GM23338 (cell line): ENCODE results near the gene OR7G1. TPM values are rescaled to one million over a fixed set of nuclear protein-coding genes. Genes with fewer than 3 reads are reported as not detected.

Experiments used
- ATAC-seq: fragments of 200-7000 bp; cut with Tn5 transposase; 3 replicates; pipeline ENCODE4 v1.9.1; 2020
- DNase-seq: peaks from one replicate; pipeline ENCODE4 v3.0.0-alpha.2; 2015; ENCODE audit warnings: low spot score
- H2AFZ ChIP-seq: fragments of 200-600 bp; sonication (generic); 2 replicates; pipeline ENCODE4 v1.8.0; 2016; ENCODE audit warnings: antibody characterized with exemption, mild to moderate bottlenecking, moderate library complexity
- H3F3A ChIP-seq: fragments of 200-600 bp; sonication (generic); replicated peaks from 2 replicates; pipeline ENCODE4 v1.8.0; 2017; ENCODE audit warnings: antibody characterized with exemption, mixed run types, low read depth
- H3K27ac ChIP-seq: fragments of 200-600 bp; sonication (generic); 2 replicates; pipeline ENCODE4 v1.6.1; 2016; ENCODE audit warnings: low read depth
- H3K27me3 ChIP-seq: fragments of 200-600 bp; sonication (generic); 2 replicates; pipeline ENCODE4 v1.8.0; 2016; ENCODE audit warnings: mild to moderate bottlenecking, mixed run types, moderate library complexity; ENCODE audit not compliant: insufficient read depth
- H3K36me3 ChIP-seq: fragments of 200-600 bp; sonication (generic); 2 replicates; pipeline ENCODE4 v1.8.0; 2016; ENCODE audit warnings: mild to moderate bottlenecking; ENCODE audit not compliant: insufficient read depth
- H3K4me1 ChIP-seq: fragments of 200-600 bp; sonication (generic); 2 replicates; pipeline ENCODE4 v1.8.0; 2016; ENCODE audit warnings: mild to moderate bottlenecking, moderate library complexity; ENCODE audit not compliant: insufficient read depth
- H3K4me2 ChIP-seq: fragments of 200-600 bp; sonication (generic); 2 replicates; pipeline ENCODE4 v1.7.1; 2017; ENCODE audit warnings: mixed run types
- H3K4me3 ChIP-seq: fragments of 200-600 bp; sonication (generic); 2 replicates; pipeline ENCODE4 v1.6.1; 2016; ENCODE audit warnings: mixed run types
- H3K79me2 ChIP-seq: fragments of 200-600 bp; sonication (generic); replicated peaks from 2 replicates; pipeline ENCODE4 v1.8.0; 2017; ENCODE audit warnings: mild to moderate bottlenecking; ENCODE audit not compliant: insufficient read depth
- H3K9me2 ChIP-seq: fragments of 200-600 bp; sonication (generic); 2 replicates; pipeline ENCODE4 v1.8.0; 2017; ENCODE audit not compliant: insufficient read depth
- H4K20me1 ChIP-seq: fragments of 200-600 bp; sonication (generic); replicated peaks from 2 replicates; pipeline ENCODE4 v1.8.0; 2017; ENCODE audit warnings: mild to moderate bottlenecking; ENCODE audit not compliant: insufficient read depth
- H3K27ac Mint-ChIP-seq: 2 replicates; pipeline ENCODE4 v1.8.0; 2020; ENCODE audit warnings: inconsistent platforms, mild to moderate bottlenecking, moderate library complexity, mixed read lengths
- H3K27me3 Mint-ChIP-seq: 3 replicates; pipeline ENCODE4 v1.8.0; 2022; ENCODE audit warnings: low read depth, mild to moderate bottlenecking, moderate library complexity, mixed read lengths, inconsistent platforms; ENCODE audit not compliant: insufficient read depth, poor library complexity
- H3K36me3 Mint-ChIP-seq: 3 replicates; pipeline ENCODE4 v1.8.0; 2021; ENCODE audit warnings: low read depth, mild to moderate bottlenecking, inconsistent platforms, moderate library complexity, mixed read lengths
- H3K4me1 Mint-ChIP-seq: 3 replicates; pipeline ENCODE4 v1.8.0; 2020; ENCODE audit warnings: mild to moderate bottlenecking, inconsistent platforms, mixed read lengths
- H3K4me3 Mint-ChIP-seq: 3 replicates; pipeline ENCODE4 v1.8.0; 2021; ENCODE audit warnings: moderate library complexity, mild to moderate bottlenecking, inconsistent platforms, mixed read lengths
- H3K9me3 Mint-ChIP-seq: 3 replicates; pipeline ENCODE4 v1.8.0; 2020; ENCODE audit warnings: moderate library complexity, mild to moderate bottlenecking, inconsistent platforms, mixed read lengths
- CREB1 ChIP-seq: fragments of 250-450 bp; sonication (Bioruptor Pico); IDR thresholded peaks from 2 replicates; pipeline ENCODE4 v1.5.0; 2020; ENCODE audit warnings: low read depth, mild to moderate bottlenecking, moderate library complexity
- EZH2 ChIP-seq: fragments of 200-600 bp; sonication (generic); IDR thresholded peaks from one replicate; pipeline ENCODE4 v1.8.0; 2017; ENCODE audit warnings: antibody characterized with exemption, mild to moderate bottlenecking, low read depth; ENCODE audit not compliant: unreplicated experiment
- EZH2phosphoT487 ChIP-seq: fragments of 200-600 bp; sonication (generic); IDR thresholded peaks from one replicate; pipeline ENCODE4 v1.8.1; 2018; ENCODE audit warnings: antibody characterized with exemption; ENCODE audit not compliant: unreplicated experiment
- JUNB ChIP-seq: IDR thresholded peaks from one replicate; pipeline ENCODE4 v1.6.1; 2016; ENCODE audit warnings: antibody characterized with exemption; ENCODE audit not compliant: unreplicated experiment
- NANOG ChIP-seq: IDR thresholded peaks from 2 replicates; pipeline ENCODE4 v1.6.1; 2016; ENCODE audit warnings: antibody characterized with exemption, borderline replicate concordance
- POLR2AphosphoS5 ChIP-seq: IDR thresholded peaks from 2 replicates; pipeline ENCODE4 v1.6.1; 2016; ENCODE audit warnings: antibody characterized with exemption, low read depth
- STAT1 ChIP-seq: IDR thresholded peaks from one replicate; pipeline ENCODE4 v1.6.1; 2016; ENCODE audit warnings: antibody characterized with exemption; ENCODE audit not compliant: unreplicated experiment
- ZNF114 ChIP-seq: fragments of 250-450 bp; sonication (Bioruptor Pico); IDR thresholded peaks from 2 replicates; pipeline ENCODE4 v1.5.0; 2020; ENCODE audit warnings: mild to moderate bottlenecking, moderate library complexity
- ZNF331 ChIP-seq: fragments of 250-450 bp; sonication (Bioruptor Pico); IDR thresholded peaks from 2 replicates; pipeline ENCODE4 v1.5.0; 2020; ENCODE audit warnings: low read depth, mild to moderate bottlenecking, moderate library complexity
- polyA plus RNA-seq: library from polyadenylated mRNA; unstranded; fragments of >200 nt; fragmentation: Nextera tagmentation; extraction: Ambion mirVana; gene quantifications from 2 replicates; pipeline ENCODE4 v1.2.1, GENCODE V29; 2016
- total RNA-seq: library from RNA; depleted of rRNA; stranded (reverse); fragments of >200 nt; shearing (Covaris generic); gene quantifications from 2 replicates; pipeline ENCODE4 v1.2.3, GENCODE V29; 2014
- TF ChIP-seq, protein P1 (sequence below): IDR thresholded peaks from one replicate; pipeline ENCODE4 v1.6.1; 2018; ENCODE audit warnings: antibody characterized with exemption; ENCODE audit not compliant: unreplicated experiment
- TF ChIP-seq, protein P2 (sequence below): fragments of 250-450 bp; sonication (Bioruptor Pico); IDR thresholded peaks from 2 replicates; pipeline ENCODE4 v1.5.0; 2020; ENCODE audit warnings: mild to moderate bottlenecking, moderate library complexity
- TF ChIP-seq, protein P3 (sequence below), 2 experiments: fragments of 200-600 bp in 1 of 2; sonication (generic) in 1 of 2; conservative IDR thresholded peaks; 2 replicates each; pipeline versions ENCODE4 v1.5.1 to v1.6.1; 2016 to 2017; ENCODE audit warnings: antibody characterized with exemption in 2 of 2, low read depth in 2 of 2, mild to moderate bottlenecking in 2 of 2, moderate library complexity in 1 of 2
- TF ChIP-seq, protein P4 (sequence below): IDR thresholded peaks from 2 replicates; pipeline ENCODE4 v1.6.1; 2016; ENCODE audit warnings: antibody characterized with exemption

Gene OR7G1
- total and polyA plus RNA-seq, 2 experiments from 2014 or later = not detected

DNA sequence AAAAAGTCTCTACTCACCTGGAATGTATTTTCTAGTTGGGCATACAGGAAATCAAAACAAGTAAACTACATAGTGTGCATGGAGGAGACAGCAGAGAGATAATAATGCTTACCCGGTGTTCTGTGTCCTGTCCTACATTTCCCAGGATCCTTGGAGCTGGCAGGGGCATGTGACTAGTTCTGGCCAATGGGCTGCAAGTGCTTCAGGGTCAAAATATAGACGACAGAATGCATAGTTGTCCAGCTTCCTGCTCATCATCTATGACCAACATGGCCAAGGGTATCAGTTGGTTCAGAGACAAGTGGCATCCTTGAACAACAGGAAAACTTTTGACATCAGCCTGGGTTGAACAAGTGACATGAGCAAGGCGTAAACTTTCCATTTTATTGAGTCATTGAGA lies 33.1 kb upstream of the OR7G1 start:
- no peak for ATAC-seq
- no peak for TF ChIP-seq CREB1 (CRISPR knock-in tag)
- TF ChIP-seq, protein P1, sequence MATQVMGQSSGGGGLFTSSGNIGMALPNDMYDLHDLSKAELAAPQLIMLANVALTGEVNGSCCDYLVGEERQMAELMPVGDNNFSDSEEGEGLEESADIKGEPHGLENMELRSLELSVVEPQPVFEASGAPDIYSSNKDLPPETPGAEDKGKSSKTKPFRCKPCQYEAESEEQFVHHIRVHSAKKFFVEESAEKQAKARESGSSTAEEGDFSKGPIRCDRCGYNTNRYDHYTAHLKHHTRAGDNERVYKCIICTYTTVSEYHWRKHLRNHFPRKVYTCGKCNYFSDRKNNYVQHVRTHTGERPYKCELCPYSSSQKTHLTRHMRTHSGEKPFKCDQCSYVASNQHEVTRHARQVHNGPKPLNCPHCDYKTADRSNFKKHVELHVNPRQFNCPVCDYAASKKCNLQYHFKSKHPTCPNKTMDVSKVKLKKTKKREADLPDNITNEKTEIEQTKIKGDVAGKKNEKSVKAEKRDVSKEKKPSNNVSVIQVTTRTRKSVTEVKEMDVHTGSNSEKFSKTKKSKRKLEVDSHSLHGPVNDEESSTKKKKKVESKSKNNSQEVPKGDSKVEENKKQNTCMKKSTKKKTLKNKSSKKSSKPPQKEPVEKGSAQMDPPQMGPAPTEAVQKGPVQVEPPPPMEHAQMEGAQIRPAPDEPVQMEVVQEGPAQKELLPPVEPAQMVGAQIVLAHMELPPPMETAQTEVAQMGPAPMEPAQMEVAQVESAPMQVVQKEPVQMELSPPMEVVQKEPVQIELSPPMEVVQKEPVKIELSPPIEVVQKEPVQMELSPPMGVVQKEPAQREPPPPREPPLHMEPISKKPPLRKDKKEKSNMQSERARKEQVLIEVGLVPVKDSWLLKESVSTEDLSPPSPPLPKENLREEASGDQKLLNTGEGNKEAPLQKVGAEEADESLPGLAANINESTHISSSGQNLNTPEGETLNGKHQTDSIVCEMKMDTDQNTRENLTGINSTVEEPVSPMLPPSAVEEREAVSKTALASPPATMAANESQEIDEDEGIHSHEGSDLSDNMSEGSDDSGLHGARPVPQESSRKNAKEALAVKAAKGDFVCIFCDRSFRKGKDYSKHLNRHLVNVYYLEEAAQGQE = no peak
- TF ChIP-seq STAT1 = no peak
- no peak for TF ChIP-seq ZNF114 (CRISPR knock-in tag)
- TF ChIP-seq POLR2AphosphoS5 = no peak
- TF ChIP-seq, protein P2, sequence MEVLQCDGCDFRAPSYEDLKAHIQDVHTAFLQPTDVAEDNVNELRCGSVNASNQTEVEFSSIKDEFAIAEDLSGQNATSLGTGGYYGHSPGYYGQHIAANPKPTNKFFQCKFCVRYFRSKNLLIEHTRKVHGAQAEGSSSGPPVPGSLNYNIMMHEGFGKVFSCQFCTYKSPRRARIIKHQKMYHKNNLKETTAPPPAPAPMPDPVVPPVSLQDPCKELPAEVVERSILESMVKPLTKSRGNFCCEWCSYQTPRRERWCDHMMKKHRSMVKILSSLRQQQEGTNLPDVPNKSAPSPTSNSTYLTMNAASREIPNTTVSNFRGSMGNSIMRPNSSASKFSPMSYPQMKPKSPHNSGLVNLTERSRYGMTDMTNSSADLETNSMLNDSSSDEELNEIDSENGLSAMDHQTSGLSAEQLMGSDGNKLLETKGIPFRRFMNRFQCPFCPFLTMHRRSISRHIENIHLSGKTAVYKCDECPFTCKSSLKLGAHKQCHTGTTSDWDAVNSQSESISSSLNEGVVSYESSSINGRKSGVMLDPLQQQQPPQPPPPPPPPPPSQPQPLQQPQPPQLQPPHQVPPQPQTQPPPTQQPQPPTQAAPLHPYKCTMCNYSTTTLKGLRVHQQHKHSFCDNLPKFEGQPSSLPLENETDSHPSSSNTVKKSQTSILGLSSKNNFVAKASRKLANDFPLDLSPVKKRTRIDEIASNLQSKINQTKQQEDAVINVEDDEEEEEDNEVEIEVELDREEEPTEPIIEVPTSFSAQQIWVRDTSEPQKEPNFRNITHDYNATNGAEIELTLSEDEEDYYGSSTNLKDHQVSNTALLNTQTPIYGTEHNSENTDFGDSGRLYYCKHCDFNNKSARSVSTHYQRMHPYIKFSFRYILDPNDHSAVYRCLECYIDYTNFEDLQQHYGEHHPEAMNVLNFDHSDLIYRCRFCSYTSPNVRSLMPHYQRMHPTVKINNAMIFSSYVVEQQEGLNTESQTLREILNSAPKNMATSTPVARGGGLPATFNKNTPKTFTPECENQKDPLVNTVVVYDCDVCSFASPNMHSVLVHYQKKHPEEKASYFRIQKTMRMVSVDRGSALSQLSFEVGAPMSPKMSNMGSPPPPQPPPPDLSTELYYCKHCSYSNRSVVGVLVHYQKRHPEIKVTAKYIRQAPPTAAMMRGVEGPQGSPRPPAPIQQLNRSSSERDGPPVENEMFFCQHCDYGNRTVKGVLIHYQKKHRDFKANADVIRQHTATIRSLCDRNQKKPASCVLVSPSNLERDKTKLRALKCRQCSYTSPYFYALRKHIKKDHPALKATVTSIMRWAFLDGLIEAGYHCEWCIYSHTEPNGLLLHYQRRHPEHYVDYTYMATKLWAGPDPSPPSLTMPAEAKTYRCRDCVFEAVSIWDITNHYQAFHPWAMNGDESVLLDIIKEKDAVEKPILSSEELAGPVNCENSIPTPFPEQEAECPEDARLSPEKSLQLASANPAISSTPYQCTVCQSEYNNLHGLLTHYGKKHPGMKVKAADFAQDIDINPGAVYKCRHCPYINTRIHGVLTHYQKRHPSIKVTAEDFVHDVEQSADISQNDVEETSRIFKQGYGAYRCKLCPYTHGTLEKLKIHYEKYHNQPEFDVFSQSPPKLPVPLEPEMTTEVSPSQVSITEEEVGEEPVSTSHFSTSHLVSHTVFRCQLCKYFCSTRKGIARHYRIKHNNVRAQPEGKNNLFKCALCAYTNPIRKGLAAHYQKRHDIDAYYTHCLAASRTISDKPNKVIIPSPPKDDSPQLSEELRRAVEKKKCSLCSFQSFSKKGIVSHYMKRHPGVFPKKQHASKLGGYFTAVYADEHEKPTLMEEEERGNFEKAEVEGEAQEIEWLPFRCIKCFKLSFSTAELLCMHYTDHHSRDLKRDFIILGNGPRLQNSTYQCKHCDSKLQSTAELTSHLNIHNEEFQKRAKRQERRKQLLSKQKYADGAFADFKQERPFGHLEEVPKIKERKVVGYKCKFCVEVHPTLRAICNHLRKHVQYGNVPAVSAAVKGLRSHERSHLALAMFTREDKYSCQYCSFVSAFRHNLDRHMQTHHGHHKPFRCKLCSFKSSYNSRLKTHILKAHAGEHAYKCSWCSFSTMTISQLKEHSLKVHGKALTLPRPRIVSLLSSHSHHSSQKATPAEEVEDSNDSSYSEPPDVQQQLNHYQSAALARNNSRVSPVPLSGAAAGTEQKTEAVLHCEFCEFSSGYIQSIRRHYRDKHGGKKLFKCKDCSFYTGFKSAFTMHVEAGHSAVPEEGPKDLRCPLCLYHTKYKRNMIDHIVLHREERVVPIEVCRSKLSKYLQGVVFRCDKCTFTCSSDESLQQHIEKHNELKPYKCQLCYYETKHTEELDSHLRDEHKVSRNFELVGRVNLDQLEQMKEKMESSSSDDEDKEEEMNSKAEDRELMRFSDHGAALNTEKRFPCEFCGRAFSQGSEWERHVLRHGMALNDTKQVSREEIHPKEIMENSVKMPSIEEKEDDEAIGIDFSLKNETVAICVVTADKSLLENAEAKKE (CRISPR knock-in tag) = no peak
- TF ChIP-seq, protein P3, sequence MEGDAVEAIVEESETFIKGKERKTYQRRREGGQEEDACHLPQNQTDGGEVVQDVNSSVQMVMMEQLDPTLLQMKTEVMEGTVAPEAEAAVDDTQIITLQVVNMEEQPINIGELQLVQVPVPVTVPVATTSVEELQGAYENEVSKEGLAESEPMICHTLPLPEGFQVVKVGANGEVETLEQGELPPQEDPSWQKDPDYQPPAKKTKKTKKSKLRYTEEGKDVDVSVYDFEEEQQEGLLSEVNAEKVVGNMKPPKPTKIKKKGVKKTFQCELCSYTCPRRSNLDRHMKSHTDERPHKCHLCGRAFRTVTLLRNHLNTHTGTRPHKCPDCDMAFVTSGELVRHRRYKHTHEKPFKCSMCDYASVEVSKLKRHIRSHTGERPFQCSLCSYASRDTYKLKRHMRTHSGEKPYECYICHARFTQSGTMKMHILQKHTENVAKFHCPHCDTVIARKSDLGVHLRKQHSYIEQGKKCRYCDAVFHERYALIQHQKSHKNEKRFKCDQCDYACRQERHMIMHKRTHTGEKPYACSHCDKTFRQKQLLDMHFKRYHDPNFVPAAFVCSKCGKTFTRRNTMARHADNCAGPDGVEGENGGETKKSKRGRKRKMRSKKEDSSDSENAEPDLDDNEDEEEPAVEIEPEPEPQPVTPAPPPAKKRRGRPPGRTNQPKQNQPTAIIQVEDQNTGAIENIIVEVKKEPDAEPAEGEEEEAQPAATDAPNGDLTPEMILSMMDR (conservative IDR thresholded peaks at IDR 0.05; ENCODE audit: low read depth in 2 of 2) = no peak
- no peak for TF ChIP-seq ZNF331 (CRISPR knock-in tag)
- TF ChIP-seq NANOG = no peak
- no peak for TF ChIP-seq EZH2phosphoT487
- TF ChIP-seq EZH2 = no peak
- TF ChIP-seq, protein P4, sequence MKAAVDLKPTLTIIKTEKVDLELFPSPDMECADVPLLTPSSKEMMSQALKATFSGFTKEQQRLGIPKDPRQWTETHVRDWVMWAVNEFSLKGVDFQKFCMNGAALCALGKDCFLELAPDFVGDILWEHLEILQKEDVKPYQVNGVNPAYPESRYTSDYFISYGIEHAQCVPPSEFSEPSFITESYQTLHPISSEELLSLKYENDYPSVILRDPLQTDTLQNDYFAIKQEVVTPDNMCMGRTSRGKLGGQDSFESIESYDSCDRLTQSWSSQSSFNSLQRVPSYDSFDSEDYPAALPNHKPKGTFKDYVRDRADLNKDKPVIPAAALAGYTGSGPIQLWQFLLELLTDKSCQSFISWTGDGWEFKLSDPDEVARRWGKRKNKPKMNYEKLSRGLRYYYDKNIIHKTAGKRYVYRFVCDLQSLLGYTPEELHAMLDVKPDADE = no peak
- no peak for TF ChIP-seq JUNB
- no peaks in the 10 kb centered on the region for H3K27me3 ChIP-seq
- H2AFZ ChIP-seq = no peak overlapping the region
- H3K4me1 ChIP-seq = peaks cover 9% of the 10 kb centered on the region; the same call in 1 of the 2 replicates
- peaks cover 46% of the 10 kb centered on the region for H4K20me1 ChIP-seq
- H3K4me2 ChIP-seq = no peak overlapping the region
- no peak for DNase-seq
- H3K27ac Mint-ChIP-seq = no peak overlapping the region
- H3K9me2 ChIP-seq = no peaks in the 10 kb centered on the region
- H3K4me3 ChIP-seq = no peak overlapping the region
- H3K27me3 Mint-ChIP-seq = peaks cover 14% of the 10 kb centered on the region
- peaks cover 100% of the 10 kb centered on the region for H3K79me2 ChIP-seq
- H3K4me3 Mint-ChIP-seq = no peak overlapping the region
- peaks cover 13% of the 10 kb centered on the region for H3K36me3 ChIP-seq
- H3K36me3 Mint-ChIP-seq = peaks cover 99% of the 10 kb centered on the region
- no peaks in the 10 kb centered on the region for H3K4me1 Mint-ChIP-seq
- H3K27ac ChIP-seq = no peak overlapping the region
- H3F3A ChIP-seq = no peaks in the 10 kb centered on the region
- H3K9me3 Mint-ChIP-seq = peaks cover 97% of the 10 kb centered on the region
